ENCODE data around the gene FIP1L1.

DNA sequence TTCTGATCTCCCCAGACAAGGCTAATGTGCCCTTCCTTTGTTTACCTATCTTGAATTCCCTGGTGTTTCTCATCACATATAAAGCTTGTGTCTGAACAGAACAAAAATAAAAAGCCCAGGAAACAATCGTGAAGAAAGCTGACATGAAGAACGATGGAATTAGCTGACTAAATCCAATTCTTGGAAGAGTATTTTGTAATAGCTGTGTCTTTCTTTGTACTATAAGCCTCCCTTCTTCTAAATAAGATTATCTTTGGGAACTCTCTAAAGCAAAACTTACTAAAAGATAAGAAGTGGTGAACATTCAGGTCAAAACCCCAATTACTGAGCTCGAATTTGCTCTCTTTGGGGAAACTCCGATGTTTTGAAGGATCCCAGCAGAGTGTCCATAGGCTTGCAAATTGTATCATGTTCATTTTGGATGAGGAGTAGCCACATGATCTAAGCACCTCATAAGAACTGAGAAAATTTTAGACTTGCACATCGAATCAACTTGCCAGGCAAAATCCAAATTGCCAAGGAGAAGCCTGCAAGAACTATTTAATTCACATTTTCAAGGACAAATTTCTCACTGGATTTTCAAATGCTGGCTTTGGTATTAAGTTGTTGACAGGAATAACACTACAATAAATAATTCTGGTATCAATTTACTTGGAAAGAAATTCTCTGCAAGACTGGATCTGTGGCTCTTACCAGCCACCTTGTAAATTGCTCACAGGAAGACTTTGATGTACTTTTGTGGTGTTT, 107.6 kb downstream of the FIP1L1 start:
- no peak for TF ChIP-seq RAD21 (CRISPR knock-in tag; conservative IDR thresholded peaks at IDR 0.05 in 1 of 2, IDR thresholded peaks at IDR 0.05 in 1 of 2)
- no peak for TF ChIP-seq MBD2 (IDR thresholded peaks at IDR 0.05; ENCODE audit: borderline replicate concordance, low read depth)
- no peak for TF ChIP-seq POLR2AphosphoS5 (IDR thresholded peaks at IDR 0.05; ENCODE audit: control insufficient read depth, insufficient read depth, low read depth, low read length)
- no peak for TF ChIP-seq ZNF384 (IDR thresholded peaks at IDR 0.05; ENCODE audit: low read depth, low read length)
- no peak for TF ChIP-seq NR3C1 (CRISPR knock-in tag; IDR thresholded peaks at IDR 0.05)
- TF ChIP-seq MAX (CRISPR knock-in tag; IDR thresholded peaks at IDR 0.05): no peak
- TF ChIP-seq ZNF609 (CRISPR knock-in tag; IDR thresholded peaks at IDR 0.05; ENCODE audit: borderline replicate concordance): no peak
- TF ChIP-seq CTCF (IDR thresholded peaks at IDR 0.05 in 2 of 3, conservative IDR thresholded peaks at IDR 0.05 in 1 of 3; ENCODE audit: insufficient read depth in 2 of 3, low read depth in 1 of 3, low read length in 3 of 3): no peak
- TF ChIP-seq POU5F1 (IDR thresholded peaks at IDR 0.05; ENCODE audit: borderline replicate concordance, low read depth, low read length, partially characterized antibody): no peak
- no peak for TF ChIP-seq RFX1 (IDR thresholded peaks at IDR 0.05)

Measured in K562 (cell line).